GM12878 (cell line): Measurements from ENCODE around the gene GRIK4. TPM values are rescaled to one million over a fixed set of nuclear protein-coding genes. Genes with fewer than 3 reads are reported as not detected.

Experiments used
- ATAC-seq: fragments of 200-7000 bp; cut with Tn5 transposase; 3 replicates; pipeline ENCODE4 v1.9.1; 2020; ENCODE audit warnings: mild to moderate bottlenecking, moderate library complexity
- BruUV-seq: library from RNA; stranded (reverse); fragments of 400-500 nt; replicated peaks from 2 replicates; lab custom pipeline; 2021; lab: Mats Ljungman, UMichigan
- CTCF ChIA-PET: fragments of 300-600 bp; sonication (Branson Sonifier 250); formaldehyde crosslinking; extraction: SDS; loops from one replicate; lab custom pipeline; 2021; ENCODE audit warnings: inconsistent platforms; lab: Yijun Ruan, JAX
- POLR2A ChIA-PET: fragments of 350-600 bp; formaldehyde crosslinking; extraction: SDS; loops from one replicate; lab custom pipeline; 2021; ENCODE audit warnings: inconsistent platforms; lab: Charles Lee
- RAD21 ChIA-PET: fragments of 300-600 bp; sonication (Branson Sonifier 250); formaldehyde crosslinking; loops from one replicate; lab custom pipeline; 2023; ENCODE audit warnings: antibody characterized with exemption; ENCODE audit not compliant: unreplicated experiment; lab: Charles Lee
- SMC1A ChIA-PET: fragments of 300-600 bp; sonication (Branson Sonifier 250); formaldehyde crosslinking; loops from one replicate; lab custom pipeline; 2023; ENCODE audit not compliant: unreplicated experiment, uncharacterized antibody; lab: Charles Lee
- DNase-seq: peaks from one replicate; pipeline ENCODE4 v3.0.0-alpha.2; 2011; ENCODE audit warnings: low read depth, low spot score
- FAIRE-seq: peaks from 3 replicates; lab custom pipeline; 2011; peaks lifted over from hg19 to GRCh38; lab: Jason Lieb, UNC
- H2AFZ ChIP-seq: 2 replicates; pipeline ENCODE4 v1.6.0; 2011; ENCODE audit warnings: low read depth, low read length, control low read depth; ENCODE audit not compliant: control insufficient read depth
- H3K27ac ChIP-seq: 2 replicates; pipeline ENCODE4 v1.5.1; 2011; ENCODE audit warnings: control low read depth; ENCODE audit not compliant: control insufficient read depth, insufficient read depth
- H3K27me3 ChIP-seq, 2 experiments: replicated peaks in 1 of 2; 2 replicates each; pipeline versions ENCODE4 v1.6.0 to v1.6.1; 2011; ENCODE audit warnings: low read length in 1 of 2; ENCODE audit not compliant: control insufficient read depth in 2 of 2, insufficient read depth in 2 of 2
- H3K36me3 ChIP-seq, 2 experiments: 2 replicates each; pipeline ENCODE4 v1.5.1; 2011; ENCODE audit warnings: low read length in 1 of 2; ENCODE audit not compliant: control insufficient read depth in 2 of 2, insufficient read depth in 2 of 2
- H3K4me1 ChIP-seq: 2 replicates; pipeline ENCODE4 v1.6.1; 2011; ENCODE audit warnings: mild to moderate bottlenecking, low read length, moderate library complexity, mixed read lengths; ENCODE audit not compliant: control insufficient read depth, insufficient read depth
- H3K4me2 ChIP-seq: 2 replicates; pipeline ENCODE4 v1.6.0; 2011; ENCODE audit warnings: control low read depth; ENCODE audit not compliant: control insufficient read depth, insufficient read depth
- H3K4me3 ChIP-seq: fragments of 200-600 bp; sonication (generic); 2 replicates; pipeline ENCODE4 v1.5.1; 2016
- H3K79me2 ChIP-seq: 2 replicates; pipeline ENCODE4 v1.6.0; 2011; ENCODE audit warnings: low read length; ENCODE audit not compliant: control insufficient read depth, insufficient read depth
- H3K9ac ChIP-seq: 2 replicates; pipeline ENCODE4 v1.8.0; 2011; ENCODE audit warnings: low read length, control low read depth, mixed read lengths; ENCODE audit not compliant: control insufficient read depth, insufficient read depth
- H3K9me3 ChIP-seq: replicated peaks from 3 replicates; pipeline ENCODE4 v1.5.1; 2011; ENCODE audit warnings: mild to moderate bottlenecking, low read length; ENCODE audit not compliant: control insufficient read depth, insufficient read depth
- H4K20me1 ChIP-seq: 2 replicates; pipeline ENCODE4 v1.6.0; 2011; ENCODE audit not compliant: control insufficient read depth, insufficient read depth
- BCL11A ChIP-seq: IDR thresholded peaks from 2 replicates; pipeline ENCODE4 v1.6.1; 2011; ENCODE audit warnings: low read depth, low read length
- CBX3 ChIP-seq: fragments of 200-600 bp; sonication (generic); IDR thresholded peaks from 2 replicates; pipeline ENCODE4 v1.6.1; 2016; ENCODE audit warnings: low read depth, borderline replicate concordance
- CEBPB ChIP-seq, 2 experiments: fragments of 150-350 bp in 1 of 2; IDR thresholded peaks; 2 replicates each; pipeline ENCODE4 v1.6.1; 2012 to 2014; ENCODE audit warnings: low read depth in 2 of 2, low read length in 2 of 2, borderline replicate concordance in 1 of 2, inconsistent platforms in 1 of 2
- CHD4 ChIP-seq: fragments of 200-600 bp; sonication (generic); IDR thresholded peaks from 2 replicates; pipeline ENCODE4 v1.6.1; 2016; ENCODE audit warnings: mild to moderate bottlenecking
- CUX1 ChIP-seq: IDR thresholded peaks from 2 replicates; pipeline ENCODE4 v1.6.1; 2012; ENCODE audit warnings: improper control_type of control experiment, low read depth, low read length; ENCODE audit not compliant: insufficient replicate concordance
- E2F4 ChIP-seq: IDR thresholded peaks from 2 replicates; pipeline ENCODE4 v1.6.1; 2012; ENCODE audit warnings: low read depth, low read length, improper control_type of control experiment
- JUNB ChIP-seq: IDR thresholded peaks from 2 replicates; pipeline ENCODE4 v1.6.1; 2016; ENCODE audit warnings: antibody characterized with exemption, mild to moderate bottlenecking
- RAD21 ChIP-seq: IDR thresholded peaks from 2 replicates; pipeline ENCODE4 v1.6.1; 2011; ENCODE audit warnings: mild to moderate bottlenecking, low read depth, low read length, moderate library complexity; ENCODE audit not compliant: insufficient read depth
- RELB ChIP-seq: fragments of 450-650 bp; IDR thresholded peaks from 2 replicates; pipeline ENCODE4 v1.6.1; 2017; ENCODE audit warnings: low read depth, mild to moderate bottlenecking, moderate library complexity
- SIN3A ChIP-seq: IDR thresholded peaks from 2 replicates; pipeline ENCODE4 v1.6.1; 2012; ENCODE audit warnings: low read depth, low read length, improper control_type of control experiment
- SMARCA5 ChIP-seq: fragments of 450-650 bp; IDR thresholded peaks from 2 replicates; pipeline ENCODE4 v1.6.1; 2017; ENCODE audit warnings: mild to moderate bottlenecking
- SUPT20H ChIP-seq: IDR thresholded peaks from 2 replicates; pipeline ENCODE4 v1.6.1; 2011; ENCODE audit warnings: low read depth, mild to moderate bottlenecking, low read length, moderate library complexity, borderline replicate concordance; ENCODE audit not compliant: control insufficient read depth
- ZNF384 ChIP-seq: IDR thresholded peaks from 2 replicates; pipeline ENCODE4 v1.6.1; 2012; ENCODE audit warnings: low read depth, mild to moderate bottlenecking, low read length, improper control_type of control experiment, borderline replicate concordance
- ZZZ3 ChIP-seq: IDR thresholded peaks from 2 replicates; pipeline ENCODE4 v1.6.1; 2011; ENCODE audit warnings: low read depth; ENCODE audit not compliant: control insufficient read depth, insufficient read length
- WGBS: methylation state at CpG from one replicate; pipeline ENCODE4 v1.1.6; 2016; ENCODE audit warnings: low lambda C conversion rate; ENCODE audit not compliant: insufficient replicate concordance, insufficient coverage; ENCODE audit errors: missing lambda C conversion rate; 5-methylcytosine and 5-hydroxymethylcytosine counted together
- in situ Hi-C: fragments of 300-500 bp; cut with MboI; formaldehyde crosslinking; loops from 9 replicates; pipeline ENCODE4 v1.14.3; 2018; ENCODE audit warnings: mixed read lengths
- intact Hi-C: fragments of 100-400 bp; cut with micrococcal nuclease; formaldehyde crosslinking; loops from one replicate; pipeline ENCODE4 v1.14.2; 2022; ENCODE audit not compliant: unreplicated experiment
- polyA plus RNA-seq, 11 experiments: library from polyadenylated mRNA; depleted of rRNA in 4 of 11; unstranded in 6 of 11; stranded (reverse) in 5 of 11; fragments of >200 nt; fragmentation: Nextera tagmentation in 4 of 11; fragmentation: Illumina TruSeq in 1 of 11; extraction: Ambion mirVana in 4 of 11; extraction: Trizol in 1 of 11; gene quantifications; 1 replicate in 1 of 11; 2 replicates in 10 of 11; pipeline versions ENCODE4 v1.2.1 to v1.2.3, GENCODE V29; 2011 to 2016; ENCODE audit warnings: inconsistent platforms in 2 of 11, missing spikeins in 2 of 11, low read depth in 1 of 11
- total RNA-seq, 4 experiments: library from RNA; depleted of rRNA in 3 of 4; stranded (reverse); fragments of >200 nt in 3 of 4; fragmentation: Illumina TruSeq in 1 of 4; extraction: Trizol in 1 of 4; gene quantifications; 2 replicates each; pipeline versions ENCODE4 v1.2.1 to v1.2.3, GENCODE V29; 2013 to 2021

The GRIK4 gene
- total and polyA plus RNA-seq, 10 of the 15 experiments (the other 5 are each of a cell fraction or from before 2014, with no cell fraction given): 0.33 to 3.6 (median 0.72) TPM

- Histone ChIP-seq H3K4me3 (no peak overlapping the region), H3K9ac (no peak overlapping the region), H3K79me2 (no peaks in the 10 kb centered on the region), H3K9me3 (peaks cover 11% of the 10 kb centered on the region; the same call in 2 of the 3 replicates), H3K27ac (no peak overlapping the region; the same call in 1 of the 2 replicates), H3K36me3 (no peaks in the 10 kb centered on the region; a peak in 1 of 4 replicates), H3K4me1 (peaks cover 6% of the 10 kb centered on the region; the same call in 1 of the 2 replicates), H4K20me1 (no peaks in the 10 kb centered on the region), H2AFZ (peak overlapping the region; percentile 16; the same call in 1 of the 2 replicates), H3K4me2 (peak overlapping the region; percentile 7; the same call in 1 of the 2 replicates), H3K27me3 (no peaks in the 10 kb centered on the region)
- BruUV-seq: no TSS peak
- in situ Hi-C loops: no loop called here
- POLR2A ChIA-PET: interaction anchor here (0.6 kb wide), 1 partner anchor 577 kb away, joined by 4 read pairs; no protein-coding TSS in a partner anchor
- FAIRE-seq (no peak), DNase-seq (no peak), ATAC-seq (peak; percentile 89)
- CTCF ChIA-PET: interaction anchor here (0.8 to 4.3 kb wide), 12 partner anchors 9 to 330 kb away, joined by 3 to 45 read pairs (median 4); no protein-coding TSS in a partner anchor
- 40% methylated on average over 7 of the region's 7 CpGs for WGBS
- RAD21 ChIA-PET: interaction anchor here (1.0 to 3.9 kb wide), 6 partner anchors 9 to 111 kb away, joined by 3 to 25 read pairs (median 6); partner anchors contain the start of gene GRIK4
- intact Hi-C loops: no loop called here
- SMC1A ChIA-PET: interaction anchor here (0.5 to 5.5 kb wide), 11 partner anchors 9 to 180 kb away, joined by 3 to 30 read pairs (median 4); no protein-coding TSS in a partner anchor
- TF ChIP-seq SUPT20H (no peak), CEBPB (IDR thresholded peaks at IDR 0.05; ENCODE audit: borderline replicate concordance in 1 of 2, low read depth in 2 of 2, low read length in 2 of 2) (no peak), CHD4 (no peak), CUX1 (no peak), JUNB (no peak), BCL11A (no peak), ZZZ3 (no peak), RELB (no peak), E2F4 (no peak), ZNF384 (no peak), SMARCA5 (0 out of 2 replicates have a peak, but pooled peaks have one; percentile 32), SIN3A (no peak), CBX3 (no peak), RAD21 (peak; percentile 36)
Measured at GRCh38 chr11:120622189-120622875, 110.8 kb downstream of the GRIK4 start.
